ENCODE measurements around the gene LMO3.

The LMO3 gene
- total RNA-seq: 0 reads per million in 3 experiments

DNA sequence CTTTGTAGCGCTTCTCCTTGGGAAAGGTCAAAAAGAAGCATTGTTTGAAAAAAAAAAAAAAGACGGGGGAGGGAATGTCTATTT, at the start of gene LMO3:
Gene LMO3, minus strand, starts transcription at position 46 of the 84 bp plus-strand sequence. CDS start 5,302 bp downstream, outside the sequence.
- DNase-seq: no peak

DNA sequence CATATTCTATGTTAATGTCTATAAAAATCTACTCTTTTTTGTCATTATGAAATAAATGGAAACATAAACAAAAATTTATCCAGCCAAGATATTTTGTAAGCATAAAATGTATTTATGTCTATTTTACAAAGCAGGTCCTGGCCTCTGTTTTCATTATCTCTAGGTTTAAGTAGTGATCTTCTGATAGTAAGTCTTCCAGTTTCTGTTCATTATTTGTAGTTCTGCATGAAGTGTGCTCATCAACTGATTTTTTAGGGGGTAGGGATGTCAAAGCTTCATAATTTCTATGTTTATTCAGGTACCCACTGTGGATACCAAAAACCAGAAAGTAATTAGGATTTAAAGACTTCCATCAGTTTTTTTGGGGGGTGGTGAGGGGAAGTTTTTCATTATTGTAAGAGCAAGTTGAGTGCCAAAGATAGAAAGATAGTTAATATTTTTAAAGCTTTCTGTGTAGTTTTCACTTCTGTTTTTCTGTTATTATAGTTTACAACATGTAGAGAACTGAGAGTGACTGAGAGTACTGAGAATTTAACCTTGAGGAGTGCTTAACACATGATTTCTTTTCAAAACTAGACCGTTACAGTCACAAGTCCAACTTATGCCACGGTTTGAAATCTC, 30.6 kb upstream of the LMO3 start:
- DNase-seq: no peak

DNA sequence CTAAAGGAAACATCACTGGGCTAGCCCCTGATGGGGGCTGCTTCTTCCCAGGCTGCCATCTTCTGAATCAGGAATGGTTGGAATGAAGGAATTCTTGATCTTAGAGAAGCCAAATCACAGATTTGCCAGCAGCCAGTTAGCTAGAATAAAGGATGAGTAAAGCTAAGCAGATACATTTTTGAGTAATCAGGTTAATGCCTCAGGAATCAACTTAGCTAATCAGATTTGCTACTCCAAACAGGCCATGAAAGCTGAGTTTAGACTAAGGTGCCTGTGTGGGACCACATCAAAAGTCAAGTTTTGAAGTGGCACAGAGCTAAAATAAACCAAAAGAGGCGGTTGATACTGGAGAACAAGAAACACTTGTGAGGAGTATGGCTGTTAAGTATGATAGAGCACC, 28.8 kb upstream of the LMO3 start:
- no peak for DNase-seq

- no peak for DNase-seq
These were observed 21.0 kb upstream of the LMO3 start for GRCh38 chr12:16626991-16627390.

DNA sequence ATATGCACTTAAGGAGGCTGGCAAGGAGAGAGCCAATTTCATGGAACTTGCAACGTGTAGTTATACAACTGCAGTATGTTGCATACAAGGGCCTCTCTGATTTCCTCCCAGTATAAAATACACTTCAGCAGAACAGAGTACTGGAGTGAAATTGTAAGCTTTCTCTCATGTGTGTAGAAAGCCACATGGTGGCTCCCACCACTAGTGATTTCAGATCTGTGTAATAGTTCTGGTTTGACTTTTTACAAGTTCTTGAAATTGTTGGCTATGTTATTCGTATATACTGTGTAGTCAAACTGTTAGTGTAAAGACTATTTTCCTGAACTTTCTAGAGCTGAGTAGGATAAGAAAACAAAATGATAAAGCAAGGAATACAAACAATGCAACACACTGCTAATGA, 16.4 kb upstream of the LMO3 start:
- DNase-seq: no peak

GRCh38 chr12:16619537-16619936, 13.6 kb upstream of the LMO3 start:
- no peak for DNase-seq

DNA sequence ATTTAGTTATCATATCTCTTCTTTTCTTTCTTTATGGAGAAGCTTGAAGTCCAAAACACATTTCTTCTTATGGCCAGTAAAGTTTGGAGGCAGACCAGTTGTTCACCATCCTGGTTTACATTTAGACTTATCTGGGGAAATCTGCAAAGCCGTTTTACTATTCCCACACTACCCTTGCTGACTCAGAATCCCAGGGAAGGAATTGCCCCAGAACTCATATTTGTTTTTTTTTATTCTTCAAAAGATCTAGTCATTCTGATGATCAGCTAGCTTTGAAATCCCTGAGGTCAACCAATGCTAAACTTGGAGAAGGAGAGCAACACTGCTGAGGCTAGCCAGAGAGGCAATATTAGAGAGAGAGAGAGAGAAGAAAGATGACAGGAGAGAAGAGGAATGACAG, 12.3 kb upstream of the LMO3 start:
- DNase-seq: no peak

DNA sequence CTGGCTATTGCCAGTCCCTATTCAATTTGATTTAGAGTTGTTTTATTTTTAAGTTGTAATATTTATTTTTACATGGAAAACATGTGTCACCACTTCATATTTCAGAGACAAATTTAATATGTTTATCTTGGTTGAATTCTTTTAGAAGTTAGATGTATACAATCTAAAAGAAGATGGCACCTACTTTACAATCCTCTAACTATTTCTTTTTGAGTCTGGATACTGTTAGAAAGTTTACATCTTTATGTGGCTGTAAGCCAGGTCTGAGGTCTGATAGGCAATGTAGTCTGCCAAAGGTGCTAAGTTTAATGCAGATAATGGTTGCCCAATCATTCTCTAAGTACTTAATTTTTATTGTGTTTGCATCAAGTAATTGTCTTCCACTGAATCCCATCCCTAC, 7.2 kb upstream of the LMO3 start:
- DNase-seq: no peak

DNA sequence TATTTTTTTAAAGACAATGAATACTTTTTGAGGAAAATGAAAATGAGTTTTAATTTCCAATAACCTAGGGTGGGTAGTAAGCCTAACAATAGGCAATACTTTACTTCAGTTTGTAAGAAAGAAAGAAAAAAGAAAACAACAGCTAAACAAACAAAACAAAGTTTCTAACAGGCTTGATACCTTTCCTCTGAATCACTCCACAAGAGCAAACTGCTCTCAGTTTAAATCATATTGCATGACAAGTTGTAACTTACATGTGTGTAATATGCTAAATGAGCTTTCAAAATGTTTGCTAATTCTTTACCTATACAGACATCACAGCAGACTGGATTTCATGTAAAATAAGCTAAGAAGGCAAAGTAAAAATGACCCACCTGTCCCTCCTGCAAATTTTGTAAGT, 6.7 kb upstream of the LMO3 start:
- no peak for DNase-seq

- no peak for DNase-seq
These were observed 5.2 kb upstream of the LMO3 start for GRCh38 chr12:16611146-16611545.

GRCh38 chr12:16610743-16611142, 4.8 kb upstream of the LMO3 start:
- no peak for DNase-seq

GRCh38 chr12:16610001-16610585, 4.1 kb upstream of the LMO3 start:
- no peak for DNase-seq

DNA sequence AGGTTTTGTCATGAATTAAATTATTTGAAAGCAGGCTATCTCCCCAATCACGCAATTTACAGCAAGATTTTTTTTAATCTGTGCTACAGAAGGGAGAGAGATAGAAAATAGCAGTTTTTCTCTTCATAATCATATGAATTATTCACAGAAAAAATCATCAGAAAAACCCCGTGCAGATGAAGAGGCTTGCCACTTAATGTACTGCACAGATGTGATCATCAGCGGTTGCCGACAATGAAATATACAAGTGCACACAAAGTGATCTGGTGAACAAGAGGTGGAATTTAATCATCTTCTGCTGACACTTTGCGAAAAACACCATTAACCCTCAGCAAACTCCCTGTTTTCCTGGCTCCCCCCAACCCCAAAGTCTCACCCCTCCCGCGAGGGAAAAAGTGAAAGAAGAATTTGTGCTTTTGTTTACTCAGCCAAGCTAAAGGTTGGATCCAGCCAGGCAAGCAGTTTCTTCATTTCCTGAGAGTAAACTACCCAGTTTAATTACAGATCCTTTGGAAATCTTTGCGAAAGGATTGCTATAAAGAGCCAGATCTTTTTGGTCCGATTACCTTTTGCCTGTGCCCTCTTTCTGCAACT, 3.1 kb upstream of the LMO3 start:
- no peak for DNase-seq

DNA sequence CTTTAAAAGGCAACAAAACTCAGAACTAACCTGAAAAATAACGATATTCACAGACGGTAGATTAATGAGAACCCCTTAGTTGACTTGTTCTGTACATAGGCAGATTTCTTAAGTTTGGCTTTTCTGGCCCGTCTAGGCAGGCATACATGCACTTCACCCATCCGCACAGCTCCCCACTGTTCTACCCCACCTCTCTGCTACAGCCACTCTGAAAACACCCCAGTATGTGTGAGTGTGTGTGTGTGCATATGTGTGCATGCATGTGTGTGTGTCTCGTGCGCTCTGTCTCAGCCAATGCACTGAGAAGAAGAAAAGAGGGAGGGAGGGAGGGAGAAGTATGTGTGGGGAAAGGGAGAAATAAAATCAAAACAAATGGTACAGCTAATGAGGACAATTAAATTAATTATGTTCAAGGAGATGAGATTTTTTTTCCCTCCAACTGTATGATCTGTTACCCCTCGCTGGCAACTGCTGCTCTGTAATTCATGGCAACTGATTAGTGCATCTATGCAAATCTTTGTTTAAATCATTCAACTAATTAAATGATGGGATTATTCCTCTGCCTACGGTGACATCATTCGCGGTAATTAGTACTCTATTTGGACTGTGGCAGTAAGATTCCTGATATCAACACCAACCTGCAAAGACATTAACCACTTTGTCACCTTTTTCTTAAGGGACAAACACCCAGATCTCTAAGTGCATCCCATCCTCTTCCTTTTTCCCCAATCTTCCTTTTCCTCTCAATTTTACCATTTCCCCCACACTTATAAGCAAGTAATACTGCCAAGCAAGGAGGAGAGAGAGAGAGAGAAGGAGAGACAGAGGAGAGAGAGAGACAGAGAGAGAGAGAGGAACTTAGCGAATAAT, 2.2 kb upstream of the LMO3 start:
- DNase-seq: no peak

GRCh38 chr12:16606991-16607390, 1.0 kb upstream of the LMO3 start:
- no peak for DNase-seq

GRCh38 chr12:16606201-16606849, 363 bp upstream of the LMO3 start:
- DNase-seq: no peak

- no peak for DNase-seq
These were observed 283 bp downstream of the LMO3 start for GRCh38 chr12:16605642-16606116.

DNA sequence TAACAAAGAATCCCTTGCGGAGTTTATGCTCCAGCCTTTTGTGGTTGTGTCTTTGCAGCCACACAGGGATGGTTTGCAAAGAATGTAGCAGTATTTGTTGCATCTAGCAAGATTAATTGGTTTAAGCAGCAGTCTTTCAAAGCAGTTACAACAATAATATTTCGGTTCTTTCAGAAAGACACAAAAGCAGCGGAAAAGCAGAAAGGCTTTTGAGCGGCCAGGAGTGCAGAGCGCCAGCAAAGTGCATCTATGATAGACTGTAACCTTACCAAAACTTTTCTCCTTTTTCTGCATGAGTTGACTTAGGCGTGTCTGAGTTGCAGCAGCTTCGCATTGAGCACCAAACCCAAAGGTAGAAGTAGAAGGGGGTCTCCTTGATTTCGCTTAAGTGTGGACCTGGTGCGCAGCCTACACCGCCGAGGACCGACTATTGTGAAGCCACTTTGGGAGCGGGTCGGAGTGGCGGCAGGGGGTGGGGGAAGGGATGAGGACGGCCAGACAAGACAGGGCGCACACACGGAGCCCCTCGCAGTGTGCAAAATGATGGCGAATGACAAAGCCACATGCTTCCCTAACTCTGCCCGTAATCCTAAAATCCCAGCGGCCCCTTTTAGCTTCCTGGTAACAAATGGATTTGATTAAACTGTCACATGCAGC, 1.2 kb downstream of the LMO3 start:
- DNase-seq: no peak

DNA sequence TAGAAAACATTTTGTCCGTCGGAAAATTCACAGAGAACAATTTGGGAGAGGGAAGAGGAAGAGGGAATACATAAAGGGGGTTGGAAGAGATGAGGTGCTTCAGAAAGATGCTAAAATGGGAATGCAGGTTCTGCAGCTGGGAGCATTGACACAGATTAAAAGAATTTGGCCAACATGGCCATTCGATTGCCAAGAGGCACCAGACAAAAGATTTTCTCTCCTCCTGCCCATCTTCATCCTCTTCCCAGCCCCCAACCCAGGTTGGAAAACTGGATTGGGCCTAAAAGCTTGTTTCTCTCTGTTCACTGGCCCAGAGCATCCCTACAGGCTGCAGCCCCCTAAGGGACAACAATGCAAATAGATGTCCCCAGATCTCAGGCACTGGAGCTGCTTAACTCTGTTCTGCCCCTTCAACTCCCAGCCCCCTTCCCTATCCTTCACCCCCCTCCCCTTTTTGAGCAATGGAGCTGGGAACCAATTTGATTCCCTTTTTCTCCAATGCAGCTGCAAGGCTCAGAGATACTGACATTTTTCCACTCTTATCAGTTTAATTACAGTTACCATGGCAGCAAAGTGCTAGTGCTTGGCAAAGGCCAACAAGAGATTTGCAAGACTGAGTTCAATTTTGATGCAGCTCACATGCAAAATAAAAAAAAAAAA, 1.9 kb downstream of the LMO3 start:
- no peak for DNase-seq

- DNase-seq: no peak
These were observed 2.6 kb downstream of the LMO3 start for GRCh38 chr12:16603260-16603915.

GRCh38 chr12:16602412-16602811, 3.5 kb downstream of the LMO3 start:
- DNase-seq: no peak

DNA sequence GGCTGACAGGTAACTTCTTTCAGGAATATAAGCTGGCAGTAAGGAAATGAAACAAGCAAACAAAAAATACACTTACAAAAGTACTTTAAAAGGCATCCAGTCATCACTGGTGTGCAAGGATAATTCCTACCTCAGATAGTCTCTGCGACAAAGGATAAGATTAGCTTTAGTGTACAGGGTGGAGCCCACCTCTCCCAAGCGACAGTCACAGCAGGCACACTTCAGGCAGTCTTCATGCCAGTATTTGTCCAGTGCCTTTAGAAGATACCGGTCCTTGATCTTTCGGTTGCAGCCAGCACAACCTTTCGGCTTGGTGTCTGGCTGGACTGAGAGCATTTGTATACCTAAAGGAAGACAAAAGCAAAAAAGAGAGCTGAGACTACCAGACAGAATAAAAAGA, 5.4 kb downstream of the LMO3 start:
- no peak for DNase-seq

Measured in central memory CD4-positive, alpha-beta T cell (primary cell).